Activated CD4-positive, alpha-beta T cell treated with anti-CD3 and anti-CD28 coated beads for 36 hours (primary cell): Measurements from ENCODE around the gene SELENON. TPM values are rescaled to one million over a fixed set of nuclear protein-coding genes. Genes with fewer than 3 reads are reported as not detected.
A peak's percentile ranks its signal among the peaks of the same experiment; 100 is the strongest.

Source experiments
- ATAC-seq: fragments of 200-7000 bp; cut with Tn5 transposase; one replicate; pipeline ENCODE4 v1.10.0; 2021; ENCODE audit warnings: mild to moderate bottlenecking, moderate library complexity
- CTCF ChIA-PET: fragments of 350-600 bp; sonication (Branson Sonifier 250); formaldehyde crosslinking; loops from one replicate; lab custom pipeline; 2021; ENCODE audit warnings: antibody characterized with exemption; lab: Charles Lee
- POLR2A ChIA-PET: fragments of 350-600 bp; sonication (Branson Sonifier 250); formaldehyde crosslinking; loops from one replicate; lab custom pipeline; 2021; ENCODE audit warnings: antibody characterized with exemption, inconsistent platforms; lab: Charles Lee
- DNase-seq: peaks from one replicate; pipeline ENCODE4 v3.0.0-alpha.2; 2020
- H3K27ac Mint-ChIP-seq: one replicate; pipeline ENCODE4 v1.8.0; 2021; ENCODE audit warnings: mixed read lengths
- H3K27me3 Mint-ChIP-seq: one replicate; pipeline ENCODE4 v1.8.0; 2021; ENCODE audit warnings: mixed read lengths
- H3K36me3 Mint-ChIP-seq: one replicate; pipeline ENCODE4 v1.8.0; 2021; ENCODE audit warnings: low read depth, mixed read lengths
- H3K4me1 Mint-ChIP-seq: one replicate; pipeline ENCODE4 v1.8.0; 2021; ENCODE audit warnings: mixed read lengths
- H3K4me3 Mint-ChIP-seq: one replicate; pipeline ENCODE4 v1.8.0; 2021; ENCODE audit warnings: mild to moderate bottlenecking, moderate library complexity, mixed read lengths
- H3K9me3 Mint-ChIP-seq: one replicate; pipeline ENCODE4 v1.8.0; 2021; ENCODE audit warnings: low read depth, mixed read lengths
- intact Hi-C, 2 experiments: fragments of 100-400 bp; cut with DNase I in 1 of 2; cut with micrococcal nuclease in 1 of 2; formaldehyde crosslinking; loops; one replicate each; pipeline versions ENCODE4 v1.14.2 to v1.15.1; 2022 to 2024; cut with DNase I, micrococcal nuclease
- total RNA-seq, 2 experiments: library from RNA; stranded (reverse); gene quantifications; one replicate each; pipeline ENCODE4 v1.2.3, GENCODE V29; 2021

Gene SELENON
- total RNA-seq, 2 experiments from 2014 or later, result 31.5 to 33.5 TPM

- H3K9me3 Mint-ChIP-seq, result no peaks in the 10 kb centered on the region
- peaks cover 51% of the 10 kb centered on the region for H3K4me1 Mint-ChIP-seq
- no peak for ATAC-seq
- peak overlapping the region; percentile 1 for H3K27ac Mint-ChIP-seq
- intact Hi-C loops, result loop anchor here (5.0 kb wide), 6 partner anchors 98 to 563 kb away; partner anchors contain the start of genes LDLRAP1 (in 1 of the 2), MACO1 (in 1 of the 2) and SYF2 (in 1 of the 2)
- CTCF ChIA-PET, result interaction anchor here (0.8 to 5.0 kb wide), 4 partner anchors 41 to 185 kb away, joined by 3 to 38 read pairs (median 15); no protein-coding TSS in a partner anchor
- POLR2A ChIA-PET, result interaction anchor here (0.6 kb wide), 1 partner anchor 176 kb away, joined by 3 read pairs; no protein-coding TSS in a partner anchor
- no peak for DNase-seq
- no peaks in the 10 kb centered on the region for H3K27me3 Mint-ChIP-seq
- peaks cover 4% of the 10 kb centered on the region for H3K36me3 Mint-ChIP-seq
- no peak overlapping the region for H3K4me3 Mint-ChIP-seq
Observed at GRCh38 chr1:25795211-25795610, 4.8 kb upstream of the SELENON start.

- Mint-ChIP-seq H3K4me3 (peak overlapping the region; percentile 56), H3K4me1 (peaks cover 59% of the 10 kb centered on the region), H3K36me3 (peaks cover 6% of the 10 kb centered on the region), H3K27me3 (no peaks in the 10 kb centered on the region), H3K9me3 (no peaks in the 10 kb centered on the region), H3K27ac (peak overlapping the region; percentile 95)
- peak; percentile 67 for ATAC-seq
- POLR2A ChIA-PET, result interaction anchor here (0.6 to 0.7 kb wide), 2 partner anchors 176 to 177 kb away, joined by 3 to 4 read pairs; no protein-coding TSS in a partner anchor
- peak; percentile 75 for DNase-seq
- intact Hi-C loops, result loop anchor here (1.0 to 5.0 kb wide), 14 partner anchors 21 to 564 kb away; partner anchors contain the start of genes LDLRAP1 (in 1 of the 2), MACO1 (in 1 of the 2) and SYF2 (in 1 of the 2)
- CTCF ChIA-PET, result interaction anchor here (0.5 to 5.0 kb wide), 15 partner anchors 8 to 787 kb away, joined by 3 to 38 read pairs (median 3); no protein-coding TSS in a partner anchor
Observed at GRCh38 chr1:25795946-25796810, 3.8 kb upstream of the SELENON start.

DNA sequence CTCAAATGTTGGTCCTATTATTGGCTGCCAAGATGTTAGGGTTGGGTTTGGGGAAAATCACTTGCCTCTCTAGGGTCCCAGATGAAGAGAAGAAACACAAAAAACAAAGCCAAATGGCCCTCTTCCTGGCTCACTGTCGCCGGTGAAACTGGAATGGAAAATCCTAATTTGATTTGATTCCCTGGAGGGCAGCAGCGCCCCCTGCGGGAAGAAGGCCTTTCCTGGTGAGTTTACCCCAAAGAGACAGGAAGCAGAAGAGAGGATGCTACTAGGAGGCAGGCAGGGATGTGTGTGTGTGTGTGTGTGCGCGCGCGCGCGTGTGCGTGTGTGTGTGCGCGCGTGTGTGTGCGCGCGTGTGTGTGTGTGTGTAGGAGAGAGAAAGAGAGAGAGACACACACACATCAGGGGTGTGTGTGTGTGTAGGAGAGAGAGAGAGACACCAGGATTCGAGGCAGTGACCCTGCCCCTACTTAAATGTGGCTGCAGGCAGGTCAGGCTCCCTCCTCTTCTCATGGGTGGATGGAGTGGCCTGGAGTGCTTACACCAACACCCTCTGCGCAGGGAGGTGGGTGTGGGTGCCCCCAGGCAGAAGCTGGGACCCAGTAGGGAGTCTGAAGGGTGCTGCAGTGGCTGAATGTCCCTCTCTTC, 3.1 kb upstream of the SELENON start:
- ChIA-PET CTCF (interaction anchor here (0.6 to 5.0 kb wide), 13 partner anchors 17 to 321 kb away, joined by 3 to 38 read pairs (median 4); no protein-coding TSS in a partner anchor), POLR2A (interaction anchor here (0.6 to 0.7 kb wide), 2 partner anchors 177 to 178 kb away, joined by 3 to 4 read pairs; no protein-coding TSS in a partner anchor)
- H3K9me3 Mint-ChIP-seq, result no peaks in the 10 kb centered on the region
- H3K36me3 Mint-ChIP-seq, result peaks cover 6% of the 10 kb centered on the region
- DNase-seq, result peak; percentile 93
- H3K27ac Mint-ChIP-seq, result peak overlapping the region; percentile 95
- ATAC-seq, result peak; percentile 61
- H3K4me3 Mint-ChIP-seq, result peak overlapping the region; percentile 56
- intact Hi-C loops, result loop anchor here (1.0 to 5.0 kb wide), 14 partner anchors 22 to 565 kb away; partner anchors contain the start of genes LDLRAP1 (in 1 of the 2), MACO1 (in 1 of the 2) and SYF2 (in 1 of the 2)
- H3K27me3 Mint-ChIP-seq, result no peaks in the 10 kb centered on the region
- H3K4me1 Mint-ChIP-seq, result peaks cover 62% of the 10 kb centered on the region

DNA sequence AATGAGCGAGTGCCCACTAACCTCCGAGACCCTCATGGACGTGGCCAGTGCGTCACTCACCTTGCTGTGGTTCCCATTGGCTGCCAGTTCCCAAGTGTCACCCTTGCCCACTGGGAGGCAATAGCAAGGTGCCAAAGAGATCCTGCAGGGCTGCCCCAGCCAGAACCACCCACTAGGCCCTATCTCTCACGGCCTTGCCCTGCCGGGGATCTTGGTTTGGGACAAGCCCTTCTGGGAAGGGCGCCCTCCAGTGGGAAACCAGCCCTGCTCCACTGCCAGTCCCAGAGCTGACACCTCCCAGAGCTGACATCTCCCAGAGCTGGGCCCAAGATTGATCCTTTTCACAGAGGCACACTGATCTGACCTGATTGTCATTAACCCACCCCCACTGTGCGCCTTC, 2.1 kb upstream of the SELENON start:
- intact Hi-C loops, result loop anchor here (2.0 to 5.0 kb wide), 10 partner anchors 67 to 566 kb away; partner anchors contain the start of genes LDLRAP1 (in 1 of the 2), MACO1 (in 1 of the 2) and SYF2 (in 1 of the 2)
- no peak overlapping the region for H3K4me3 Mint-ChIP-seq
- peak; percentile 73 for DNase-seq

GRCh38 chr1:25798666-25799351, 1.2 kb upstream of the SELENON start:
- ChIA-PET POLR2A (interaction anchor here (0.6 kb wide), 1 partner anchor 158 kb away, joined by 3 read pairs; no protein-coding TSS in a partner anchor), CTCF (interaction anchor here (0.6 to 5.0 kb wide), 18 partner anchors 12 to 249 kb away, joined by 3 to 38 read pairs (median 4); no protein-coding TSS in a partner anchor)
- no peak overlapping the region for H3K27ac Mint-ChIP-seq
- no peaks in the 10 kb centered on the region for H3K27me3 Mint-ChIP-seq
- H3K36me3 Mint-ChIP-seq, result peaks cover 6% of the 10 kb centered on the region
- intact Hi-C loops, result loop anchor here (5.0 kb wide), 6 partner anchors 102 to 567 kb away; partner anchors contain the start of genes LDLRAP1 (in 1 of the 2), MACO1 (in 1 of the 2) and SYF2 (in 1 of the 2)
- H3K4me3 Mint-ChIP-seq, result peak overlapping the region; percentile 54
- DNase-seq (no peak), ATAC-seq (no peak)
- peaks cover 72% of the 10 kb centered on the region for H3K4me1 Mint-ChIP-seq
- H3K9me3 Mint-ChIP-seq, result no peaks in the 10 kb centered on the region

More for the DNA sequence above, 2.1 kb upstream of the SELENON start:
- ChIA-PET CTCF (interaction anchor here (0.6 to 5.0 kb wide), 21 partner anchors 10 to 294 kb away, joined by 3 to 38 read pairs (median 4); no protein-coding TSS in a partner anchor), POLR2A (interaction anchor here (0.6 kb wide), 1 partner anchor 157 kb away, joined by 3 read pairs; no protein-coding TSS in a partner anchor)
- Mint-ChIP-seq H3K4me1 (peaks cover 72% of the 10 kb centered on the region), H3K36me3 (peaks cover 6% of the 10 kb centered on the region), H3K9me3 (no peaks in the 10 kb centered on the region), H3K27ac (no peak overlapping the region), H3K27me3 (no peaks in the 10 kb centered on the region)
- no peak for ATAC-seq

DNA sequence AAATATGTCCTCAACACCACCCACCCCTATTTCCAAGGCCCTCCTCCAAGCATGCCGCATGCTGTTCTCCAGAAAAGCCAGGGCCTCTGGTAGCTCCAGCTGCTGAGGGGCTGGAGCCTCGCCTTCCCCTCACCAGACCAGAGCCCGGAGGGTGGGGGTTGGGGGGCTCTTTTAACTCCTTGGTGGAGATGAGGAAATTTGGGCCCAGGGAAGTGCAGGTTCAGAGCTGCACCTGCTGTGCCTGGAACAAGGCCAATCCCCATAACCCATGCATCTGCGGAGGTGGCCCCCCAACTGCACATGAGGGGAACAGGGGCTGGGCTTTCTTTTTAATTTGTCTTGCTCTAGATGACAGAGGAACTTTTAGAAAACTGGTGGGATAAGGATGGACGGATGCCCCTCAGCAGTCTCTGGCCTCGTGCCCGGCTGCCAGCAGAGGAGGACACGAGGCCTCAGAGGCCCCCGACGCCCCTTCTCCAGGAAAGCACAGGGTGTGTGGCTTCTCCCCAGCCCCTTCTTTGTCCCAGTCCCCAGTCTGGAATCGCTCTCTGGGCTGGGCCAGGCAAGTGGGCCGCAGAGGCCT, 550 bp upstream of the SELENON start:
- ChIA-PET CTCF (interaction anchor here (0.7 to 5.0 kb wide), 5 partner anchors 24 to 250 kb away, joined by 3 to 38 read pairs (median 4); no protein-coding TSS in a partner anchor), POLR2A (interaction anchor here (0.7 kb wide), 1 partner anchor 24 kb away, joined by 3 read pairs; no protein-coding TSS in a partner anchor)
- ATAC-seq (no peak), DNase-seq (no peak)
- H3K4me1 Mint-ChIP-seq, result peaks cover 72% of the 10 kb centered on the region
- H3K4me3 Mint-ChIP-seq, result peak overlapping the region; percentile 54
- intact Hi-C loops, result loop anchor here (5.0 kb wide), 6 partner anchors 102 to 567 kb away; partner anchors contain the start of genes LDLRAP1 (in 1 of the 2), MACO1 (in 1 of the 2) and SYF2 (in 1 of the 2)
- no peaks in the 10 kb centered on the region for H3K9me3 Mint-ChIP-seq
- H3K27me3 Mint-ChIP-seq, result no peaks in the 10 kb centered on the region
- peak overlapping the region; percentile 59 for H3K27ac Mint-ChIP-seq
- peaks cover 9% of the 10 kb centered on the region for H3K36me3 Mint-ChIP-seq

- ATAC-seq (no peak), DNase-seq (no peak)
- Mint-ChIP-seq H3K4me3 (peak overlapping the region; percentile 78), H3K9me3 (no peaks in the 10 kb centered on the region), H3K27ac (peak overlapping the region; percentile 49), H3K4me1 (peaks cover 72% of the 10 kb centered on the region), H3K27me3 (no peaks in the 10 kb centered on the region), H3K36me3 (peaks cover 15% of the 10 kb centered on the region)
- intact Hi-C loops, result loop anchor here in 1 of 2 experiments (5.0 kb wide), 1 partner anchor 34 kb away; no protein-coding TSS in a partner anchor
- CTCF ChIA-PET, result interaction anchor here (0.6 to 1.4 kb wide), 9 partner anchors 10 to 333 kb away, joined by 3 to 8 read pairs (median 3); no protein-coding TSS in a partner anchor
- POLR2A ChIA-PET, result interaction anchor here (0.6 to 0.7 kb wide), 2 partner anchors 62 to 312 kb away, joined by 3 to 4 read pairs; no protein-coding TSS in a partner anchor
Observed at GRCh38 chr1:25800703-25801377, 847 bp downstream of the SELENON start.

GRCh38 chr1:25802915-25803314, 2.9 kb downstream of the SELENON start:
- POLR2A ChIA-PET, result interaction anchor here (0.5 kb wide), 1 partner anchor 220 kb away, joined by 3 read pairs; no protein-coding TSS in a partner anchor
- intact Hi-C loops, result loop anchor here in 1 of 2 experiments (5.0 kb wide), 1 partner anchor 36 kb away; no protein-coding TSS in a partner anchor
- Mint-ChIP-seq H3K27me3 (no peaks in the 10 kb centered on the region), H3K9me3 (no peaks in the 10 kb centered on the region), H3K4me3 (peak overlapping the region; percentile 11), H3K27ac (peak overlapping the region; percentile 2), H3K36me3 (peaks cover 19% of the 10 kb centered on the region), H3K4me1 (peaks cover 52% of the 10 kb centered on the region)
- DNase-seq (no peak), ATAC-seq (no peak)
- CTCF ChIA-PET, result interaction anchor here (0.9 to 1.9 kb wide), 9 partner anchors 12 to 195 kb away, joined by 3 to 5 read pairs (median 3); partner anchors contain the start of gene PAFAH2

- POLR2A ChIA-PET, result no interaction called here
- Mint-ChIP-seq H3K9me3 (no peaks in the 10 kb centered on the region), H3K4me1 (peaks cover 49% of the 10 kb centered on the region), H3K36me3 (peaks cover 19% of the 10 kb centered on the region), H3K4me3 (no peak overlapping the region), H3K27me3 (no peaks in the 10 kb centered on the region), H3K27ac (no peak overlapping the region)
- CTCF ChIA-PET, result interaction anchor here (1.0 to 1.9 kb wide), 5 partner anchors 15 to 194 kb away, joined by 3 to 5 read pairs (median 3); partner anchors contain the start of gene PAFAH2
- DNase-seq (no peak), ATAC-seq (no peak)
- intact Hi-C loops, result loop anchor here in 1 of 2 experiments (5.0 kb wide), 1 partner anchor 36 kb away; no protein-coding TSS in a partner anchor
Observed at GRCh38 chr1:25803368-25803767, 3.4 kb downstream of the SELENON start.
